ENCODE results near the gene PHACTR2.

PHACTR2 gene

DNA sequence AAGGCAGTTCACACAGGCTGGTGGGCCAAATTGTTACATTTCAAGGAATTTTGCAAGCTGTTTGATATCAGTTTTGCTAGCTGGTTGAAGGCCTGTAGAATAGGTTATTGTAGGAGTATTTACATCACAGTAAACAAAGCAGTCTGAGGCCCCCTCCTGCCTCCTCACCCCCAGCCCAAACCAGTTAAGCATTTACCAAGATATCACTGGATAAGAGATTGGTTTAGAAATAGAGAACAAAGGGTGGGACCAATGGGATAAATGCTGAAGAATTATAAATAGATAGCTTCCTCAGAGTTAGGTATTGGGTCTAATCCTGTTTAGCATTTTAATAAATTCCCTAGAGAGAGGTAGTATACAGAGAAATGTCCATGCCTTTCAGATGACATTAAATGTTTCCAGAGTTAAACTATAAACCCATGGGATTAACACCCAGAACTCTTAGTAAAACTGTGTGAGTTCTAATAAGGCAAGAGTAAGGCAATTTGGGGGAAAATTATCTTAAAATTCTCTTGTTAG lies 2.3 kb upstream of the PHACTR2 start:
- no peak for DNase-seq (ENCODE audit: low read depth)

DNA sequence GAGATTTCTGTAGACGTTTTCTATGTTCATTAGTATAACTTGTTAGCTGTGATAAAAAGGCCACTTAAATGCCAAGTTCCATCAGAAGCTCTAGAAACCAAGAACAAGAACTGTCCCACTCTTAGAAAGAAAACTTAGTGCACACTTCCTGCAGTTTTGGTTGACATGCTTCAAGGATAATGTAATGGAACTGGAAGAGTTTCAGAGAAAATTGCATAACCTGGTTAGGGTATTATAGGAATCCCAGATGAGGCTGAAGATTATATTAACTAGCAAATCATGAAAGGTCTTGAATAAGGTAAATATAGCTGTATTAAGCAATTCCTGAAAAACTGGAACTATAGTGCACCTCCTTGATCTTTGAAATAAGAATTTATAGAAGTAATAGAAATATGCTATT lies 1.8 kb upstream of the PHACTR2 start:
- no peak for DNase-seq (ENCODE audit: low read depth)

DNA sequence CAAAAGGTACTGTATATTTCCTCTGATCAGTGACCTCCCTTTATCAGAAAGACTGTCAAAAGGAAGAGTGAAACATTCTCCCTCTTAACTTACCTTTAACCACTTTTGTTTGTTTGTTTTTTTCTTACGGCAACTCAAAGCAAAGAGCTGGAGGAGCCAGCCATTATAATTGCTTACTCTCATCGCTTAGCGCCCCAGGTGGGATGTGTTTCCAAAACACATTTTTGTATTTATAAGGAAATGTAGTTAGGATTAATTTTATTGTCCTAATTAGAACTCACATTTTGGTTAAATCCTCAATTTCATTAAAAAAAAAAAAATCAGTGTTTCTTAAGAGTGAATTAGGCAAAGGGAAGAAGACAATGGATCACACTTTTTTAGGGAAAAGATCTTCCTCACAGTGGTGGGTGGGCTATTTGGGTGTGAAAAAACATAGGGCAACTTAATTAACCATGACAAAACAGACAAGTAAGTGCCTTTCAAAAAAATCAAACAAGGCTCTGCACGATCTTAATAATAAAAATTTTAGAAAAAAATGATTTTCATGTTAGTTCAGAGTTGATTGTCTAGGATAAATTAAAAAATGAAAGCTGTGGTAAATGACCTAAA lies 1.2 kb upstream of the PHACTR2 start:
- DNase-seq (ENCODE audit: low read depth): no peak

DNA sequence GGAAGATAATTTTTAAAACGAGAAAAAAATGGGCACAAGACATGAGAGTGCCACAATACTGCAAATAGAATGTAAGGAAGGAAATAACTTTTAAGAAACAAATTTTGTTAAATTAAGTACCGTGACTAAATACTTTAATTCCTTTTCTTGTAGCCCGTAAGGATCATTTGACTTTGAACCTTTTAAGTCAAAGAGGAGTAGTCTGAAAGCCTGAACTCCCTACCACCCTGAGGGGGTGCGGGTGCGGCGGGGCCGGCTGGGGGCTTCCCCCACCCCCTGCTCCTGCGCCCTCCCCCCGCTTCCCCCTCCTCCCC lies 231 bp upstream of the PHACTR2 start:
- DNase-seq (ENCODE audit: low read depth): no peak

DNA sequence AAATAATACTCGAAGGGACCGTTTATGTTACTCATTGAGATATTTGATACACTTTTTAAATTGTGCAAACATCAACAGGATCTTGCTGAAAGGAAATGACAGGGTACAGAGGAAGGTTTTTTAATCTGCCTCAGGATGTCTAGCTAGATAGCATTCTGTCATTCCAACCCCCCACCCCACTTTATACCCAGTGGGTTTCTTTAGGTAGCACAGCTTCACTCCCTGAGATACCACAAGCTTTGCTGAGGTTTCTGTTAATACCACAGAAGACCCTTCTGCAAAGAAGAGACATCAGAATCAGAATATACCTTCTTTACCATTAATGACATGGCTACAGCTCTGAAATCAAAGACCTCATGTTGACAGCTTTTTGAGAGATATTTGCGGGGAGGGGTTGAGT lies 1.3 kb downstream of the PHACTR2 start:
- no peak for DNase-seq (ENCODE audit: low read depth)

DNA sequence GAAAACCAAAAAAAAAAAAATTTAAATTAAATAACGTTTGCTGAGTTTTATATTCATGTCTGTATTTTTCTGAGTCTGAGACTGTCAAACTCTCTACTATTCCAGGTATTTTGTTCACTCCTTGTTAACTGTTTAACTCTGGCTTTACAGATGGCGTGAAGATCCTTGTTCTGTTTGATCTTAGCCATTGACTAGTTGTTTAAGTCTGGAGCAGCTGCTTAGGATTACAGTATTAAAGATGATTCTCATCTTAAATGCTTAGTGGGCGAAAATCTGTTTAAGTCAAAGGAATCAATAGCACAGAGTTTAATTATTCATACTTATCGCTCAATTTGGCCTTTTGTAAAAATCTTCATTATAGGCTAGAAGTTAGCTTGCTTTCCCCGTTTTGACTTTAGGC lies 2.4 kb downstream of the PHACTR2 start:
- DNase-seq (ENCODE audit: low read depth): no peak

DNA sequence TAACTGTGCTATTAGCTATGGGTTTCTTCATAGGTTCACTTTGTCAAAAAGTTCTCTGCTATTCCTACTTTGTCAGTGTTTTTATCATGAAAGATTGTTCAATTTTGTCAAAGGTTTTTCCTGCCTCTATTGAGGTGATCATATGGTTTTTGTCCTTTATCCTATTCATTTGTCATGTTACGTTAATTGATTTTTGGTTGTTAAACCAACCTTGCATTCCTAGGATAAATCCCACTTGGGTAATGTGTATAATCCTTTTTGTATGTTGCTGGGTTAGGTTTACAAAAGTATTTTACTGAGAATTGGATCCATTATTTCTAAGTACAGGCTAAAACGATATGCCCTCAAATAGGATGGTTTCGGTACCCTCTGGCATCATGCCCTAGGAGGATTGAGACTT lies 5.0 kb downstream of the PHACTR2 start:
- DNase-seq (ENCODE audit: low read depth): no peak

DNA sequence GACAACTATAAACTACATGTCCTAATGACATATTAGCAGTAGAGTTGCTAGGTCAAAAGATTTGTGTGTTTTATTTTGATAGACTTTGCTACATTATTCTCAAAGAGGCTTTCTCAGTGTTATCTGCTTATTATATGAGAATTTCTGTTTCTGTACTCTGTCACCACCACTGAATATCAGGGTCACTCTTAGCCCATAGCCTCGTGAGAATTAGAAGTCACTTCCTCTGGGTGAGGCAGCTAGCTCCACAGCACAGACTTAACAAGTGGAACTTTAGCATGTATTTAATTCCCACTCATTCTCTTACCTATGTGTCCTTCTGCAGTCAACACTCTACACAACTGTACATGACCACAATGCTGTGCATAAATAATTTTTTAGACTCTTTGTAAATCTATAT lies 6.7 kb downstream of the PHACTR2 start:
- no peak for DNase-seq (ENCODE audit: low read depth)

DNA sequence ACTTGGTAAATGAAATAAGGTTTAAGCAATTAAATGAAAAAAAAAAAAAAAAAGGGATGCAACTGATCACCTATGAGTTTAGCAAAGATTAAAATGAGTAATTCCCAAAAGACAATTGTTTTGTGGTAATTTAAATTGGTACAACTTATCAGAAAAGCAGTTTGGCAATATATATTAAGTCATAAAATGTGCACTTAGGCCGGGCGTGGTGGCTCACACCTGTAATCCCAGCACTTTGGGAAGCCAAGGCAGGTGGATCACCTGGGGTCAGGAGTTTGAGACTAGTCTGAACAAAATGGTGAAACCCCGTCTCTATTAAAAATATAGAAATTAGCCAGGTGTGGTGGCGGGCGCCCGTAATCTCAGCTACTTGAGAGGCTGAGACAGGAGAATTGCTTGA lies 7.9 kb downstream of the PHACTR2 start:
- no peak for DNase-seq (ENCODE audit: low read depth)

DNA sequence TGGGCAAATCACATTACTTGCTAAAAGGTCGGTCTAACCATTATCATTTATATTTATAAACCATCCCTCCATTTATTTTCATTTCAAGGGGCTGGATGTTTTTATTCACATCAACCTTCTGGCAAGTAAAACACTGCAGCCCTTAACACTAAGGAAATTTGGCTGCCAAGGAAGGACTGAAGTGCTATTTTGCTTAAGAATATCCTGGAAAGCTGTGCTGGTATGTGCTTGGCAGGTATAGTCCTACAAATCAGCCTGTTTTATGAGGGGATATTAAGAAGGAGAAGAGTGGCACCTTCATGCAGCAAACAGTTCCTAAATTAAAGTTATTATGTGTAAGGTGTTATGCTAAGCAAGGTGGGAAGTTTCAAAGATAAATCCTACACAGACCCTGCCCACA lies 9.8 kb downstream of the PHACTR2 start:
- DNase-seq (ENCODE audit: low read depth): no peak

DNA sequence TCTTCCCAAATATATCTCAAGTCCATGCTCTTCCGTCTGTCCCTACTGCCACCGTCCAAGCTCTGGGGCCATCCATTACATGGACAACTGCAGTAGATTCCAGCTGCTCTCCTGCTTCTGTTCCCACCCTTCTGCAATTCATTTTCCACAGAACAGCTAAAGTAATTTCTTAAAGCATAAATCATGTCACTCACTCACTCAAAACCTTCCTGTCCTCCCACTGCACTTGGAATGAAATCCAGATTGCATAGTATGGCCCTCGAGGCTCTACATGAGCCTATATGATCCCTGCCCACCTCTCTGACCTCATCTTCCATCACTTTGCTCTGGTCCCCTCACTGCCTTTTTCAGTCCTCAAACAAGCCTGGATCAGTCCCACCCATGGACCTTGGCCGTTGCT lies 10.9 kb downstream of the PHACTR2 start:
- no peak for DNase-seq (ENCODE audit: low read depth)

DNA sequence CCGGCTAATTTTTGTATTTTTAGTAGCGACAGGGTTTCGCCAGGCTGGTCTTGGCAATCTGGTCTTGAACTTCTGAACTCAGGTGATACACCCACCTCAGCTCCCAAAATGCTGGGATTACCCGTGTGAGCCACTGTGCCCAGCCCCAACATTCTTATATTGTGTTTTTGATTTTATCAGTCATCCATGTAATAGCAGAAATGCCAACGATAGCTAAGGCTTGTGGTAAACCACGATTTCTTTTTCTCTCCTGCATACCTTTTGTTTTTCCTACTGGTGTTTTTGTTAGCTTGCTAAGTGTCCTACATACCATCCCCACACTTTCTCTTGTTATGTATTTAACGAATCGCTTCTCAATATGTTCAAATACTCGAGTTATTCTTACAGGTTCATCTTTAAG lies 12.1 kb downstream of the PHACTR2 start:
- DNase-seq (ENCODE audit: low read depth): no peak

DNA sequence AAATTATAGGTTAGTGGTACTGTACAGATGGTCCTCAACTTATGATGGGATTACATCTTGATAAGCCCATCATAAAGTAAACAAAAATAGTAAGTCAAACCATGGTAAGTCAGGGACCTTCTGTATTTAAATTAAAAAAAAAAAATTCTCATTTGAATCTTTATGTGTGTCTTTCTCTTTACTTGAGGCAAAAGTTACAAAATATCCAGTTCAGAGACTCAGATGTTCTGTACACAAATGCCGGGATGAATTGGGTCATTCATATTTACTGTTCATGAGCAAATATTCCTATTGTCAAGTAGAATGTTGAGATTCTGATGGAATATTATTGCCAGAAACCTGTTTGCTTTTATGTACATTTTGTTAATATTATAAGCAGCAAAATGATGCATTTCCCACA lies 13.4 kb downstream of the PHACTR2 start:
- DNase-seq (ENCODE audit: low read depth): no peak

DNA sequence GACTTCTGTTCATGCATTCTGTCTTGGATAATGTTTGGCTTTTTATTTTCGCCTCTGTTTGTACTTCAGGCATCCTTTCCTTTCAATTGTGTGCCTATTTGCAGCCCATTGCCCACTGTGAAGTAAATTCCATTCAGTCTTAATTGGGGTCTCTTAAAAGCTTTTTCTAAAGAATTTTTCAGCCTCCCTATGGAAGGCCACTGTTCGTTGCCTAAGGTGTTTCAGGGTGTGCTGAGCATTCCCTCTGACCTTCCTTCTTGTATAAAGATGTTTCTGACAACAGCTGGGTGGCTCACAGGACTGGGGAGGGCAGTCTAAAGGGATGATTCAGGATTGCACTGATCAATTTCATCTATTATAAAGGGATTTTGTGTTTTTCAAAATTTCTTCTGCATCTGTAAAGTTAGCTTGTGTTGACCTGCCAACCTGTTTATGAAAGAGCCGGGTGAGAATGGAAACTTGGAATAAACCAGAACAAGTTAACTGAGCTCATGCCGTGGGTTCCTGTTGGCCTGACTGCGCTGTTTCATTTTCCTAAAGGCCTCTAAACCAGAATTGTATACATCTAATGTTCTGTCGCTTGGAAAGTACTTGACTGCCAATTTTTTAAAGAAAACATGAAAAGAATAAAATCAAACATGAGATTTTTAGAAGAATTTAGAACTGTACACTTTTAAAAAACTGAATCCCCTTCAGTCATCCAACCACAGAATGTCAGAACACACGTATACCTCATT lies 14.3 kb downstream of the PHACTR2 start:
- DNase-seq (ENCODE audit: low read depth): no peak

DNA sequence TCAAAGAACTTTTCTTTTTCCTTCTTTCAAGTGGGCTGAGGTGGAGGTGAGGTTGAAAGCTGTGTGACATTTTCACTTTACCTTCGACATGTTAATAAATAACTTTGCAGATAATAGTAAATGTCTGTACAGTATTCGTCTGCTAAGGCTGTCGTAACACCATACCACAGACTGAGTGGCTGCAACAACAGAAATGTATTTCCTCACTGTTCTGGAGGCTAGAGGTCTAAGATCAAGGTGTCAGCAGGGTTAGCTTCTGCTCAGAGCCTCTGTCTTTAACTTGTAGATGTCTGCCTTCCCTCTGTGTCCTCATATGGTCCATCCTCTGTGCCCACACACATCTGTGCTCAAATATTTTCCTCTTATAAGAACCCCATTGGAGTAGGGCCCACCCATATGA lies 14.9 kb downstream of the PHACTR2 start:
- no peak for DNase-seq (ENCODE audit: low read depth)

DNA sequence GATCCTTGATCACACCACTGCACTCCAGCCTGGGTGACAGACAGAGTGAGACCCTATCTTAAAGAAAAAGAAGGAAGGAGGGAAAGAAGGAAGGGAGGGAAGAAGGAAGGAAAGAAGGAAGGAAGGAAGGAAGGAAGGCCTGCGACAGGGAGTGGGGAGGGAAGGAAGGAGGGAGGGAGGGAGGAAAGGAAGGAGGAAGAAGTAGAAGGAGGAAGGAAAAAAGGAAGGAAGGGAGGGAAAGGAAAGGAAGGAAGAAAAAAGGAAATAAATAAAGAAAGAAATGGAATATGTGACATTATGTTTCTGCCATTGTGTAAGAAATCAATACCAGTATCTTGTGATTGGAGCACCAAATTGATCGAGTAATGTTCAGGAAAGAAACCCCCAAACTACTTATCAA lies 16.2 kb downstream of the PHACTR2 start:
- DNase-seq (ENCODE audit: low read depth): no peak

DNA sequence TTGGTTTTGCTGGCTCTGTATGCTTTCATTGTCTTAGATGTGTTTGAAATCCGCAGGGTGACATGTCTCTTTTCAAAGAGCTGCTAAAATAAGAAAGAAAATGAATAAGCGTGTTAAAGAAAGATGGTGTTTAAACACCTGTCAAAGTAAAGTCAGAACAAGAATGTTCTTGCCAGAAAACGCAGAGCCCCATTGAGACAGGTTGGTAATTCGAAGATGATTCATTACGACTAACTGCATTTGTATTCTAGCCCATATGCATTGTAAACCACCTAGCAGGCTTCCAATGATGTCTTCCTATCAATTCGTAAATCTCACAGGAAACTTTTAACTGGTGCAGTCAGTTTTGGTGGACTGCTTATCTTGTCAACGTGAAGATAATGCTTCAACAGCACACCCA lies 16.8 kb downstream of the PHACTR2 start:
- no peak for DNase-seq (ENCODE audit: low read depth)

DNA sequence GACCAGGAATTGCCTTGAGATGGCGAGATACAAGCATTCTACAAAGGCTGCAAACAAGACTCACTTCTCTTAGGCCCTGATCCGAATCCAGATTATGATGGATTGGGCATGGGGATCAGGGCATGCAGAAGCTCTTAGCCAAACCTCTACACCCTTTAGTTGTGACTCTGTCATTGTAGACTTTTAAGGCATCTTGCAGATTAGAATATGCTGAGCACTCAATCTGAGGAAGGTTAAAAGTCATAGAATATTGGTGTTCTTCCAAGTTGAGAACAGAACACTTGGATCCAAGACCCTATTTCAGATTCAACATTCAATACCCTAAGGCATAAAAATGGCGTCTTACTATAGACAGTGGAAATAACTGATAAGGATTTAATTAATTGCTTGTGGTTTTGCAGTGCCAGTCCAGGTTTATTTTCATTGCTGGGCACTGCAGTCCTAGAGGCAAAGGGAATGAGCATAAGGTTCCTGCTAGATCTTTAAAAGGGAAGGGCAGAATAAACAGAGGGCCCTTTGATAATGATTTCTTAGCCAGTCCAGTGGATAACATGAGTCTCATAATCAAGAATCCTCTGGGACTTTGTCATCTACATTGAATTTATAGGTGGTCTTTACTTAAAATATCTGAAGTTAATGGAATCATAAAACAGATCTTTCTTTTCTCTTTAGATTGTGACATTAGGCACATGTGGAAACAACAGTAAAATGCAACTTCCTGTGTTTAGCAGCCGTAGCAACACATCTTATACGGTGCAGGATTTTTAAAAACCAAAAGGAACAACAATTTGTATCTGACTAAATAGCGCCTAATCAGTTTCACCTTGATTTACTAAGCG lies 17.6 kb downstream of the PHACTR2 start:
- no peak for DNase-seq (ENCODE audit: low read depth)

DNA sequence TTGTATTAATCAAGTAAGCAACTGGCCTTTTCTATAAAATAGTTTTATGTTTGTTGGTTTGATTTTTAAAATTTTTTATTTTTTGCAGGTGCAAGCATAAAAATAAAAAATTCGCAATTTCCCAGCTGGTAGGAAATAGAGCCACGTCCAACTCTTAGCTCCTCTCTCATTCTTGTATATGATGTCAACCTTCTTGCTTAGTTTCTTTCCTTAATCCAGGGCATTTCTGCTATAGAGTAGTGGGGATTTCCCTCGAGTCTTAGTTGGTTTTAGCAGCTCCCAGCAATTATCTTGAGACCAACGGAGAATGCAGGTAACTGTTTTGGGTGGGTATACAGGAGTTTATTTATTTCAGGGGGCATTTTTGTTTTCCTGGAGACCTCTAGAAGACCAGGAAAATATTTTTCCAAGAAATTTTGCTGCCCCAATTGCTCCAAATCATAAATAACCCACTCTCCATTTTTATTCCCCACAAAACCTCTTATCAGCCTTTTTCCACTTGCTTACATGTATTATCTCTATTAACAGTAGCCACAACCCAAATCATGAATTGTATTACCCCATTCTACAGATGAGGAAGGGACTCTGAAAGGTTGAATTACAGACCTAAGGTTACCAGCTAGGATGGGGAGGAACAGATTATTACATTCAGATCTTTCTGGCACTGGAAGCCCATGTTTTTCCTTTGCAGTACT lies 18.4 kb downstream of the PHACTR2 start:
- DNase-seq (ENCODE audit: low read depth): no peak

DNA sequence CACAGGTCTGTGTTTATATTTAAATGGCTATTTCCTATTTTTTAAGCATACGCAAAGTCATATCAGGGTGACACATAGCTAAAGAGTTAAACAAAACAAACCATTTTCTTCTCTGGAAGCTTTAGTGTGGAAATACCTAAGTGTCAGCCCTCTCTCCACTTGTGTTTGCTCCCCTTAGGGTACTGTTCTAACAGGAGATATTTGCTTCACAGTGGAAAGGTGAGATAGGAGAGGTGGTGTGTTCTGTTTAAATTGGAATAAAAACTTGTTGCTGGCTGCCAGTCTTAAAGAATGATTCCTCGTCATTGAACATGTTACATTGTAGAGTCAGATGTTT lies 18.9 kb downstream of the PHACTR2 start:
- DNase-seq (ENCODE audit: low read depth): no peak

DNA sequence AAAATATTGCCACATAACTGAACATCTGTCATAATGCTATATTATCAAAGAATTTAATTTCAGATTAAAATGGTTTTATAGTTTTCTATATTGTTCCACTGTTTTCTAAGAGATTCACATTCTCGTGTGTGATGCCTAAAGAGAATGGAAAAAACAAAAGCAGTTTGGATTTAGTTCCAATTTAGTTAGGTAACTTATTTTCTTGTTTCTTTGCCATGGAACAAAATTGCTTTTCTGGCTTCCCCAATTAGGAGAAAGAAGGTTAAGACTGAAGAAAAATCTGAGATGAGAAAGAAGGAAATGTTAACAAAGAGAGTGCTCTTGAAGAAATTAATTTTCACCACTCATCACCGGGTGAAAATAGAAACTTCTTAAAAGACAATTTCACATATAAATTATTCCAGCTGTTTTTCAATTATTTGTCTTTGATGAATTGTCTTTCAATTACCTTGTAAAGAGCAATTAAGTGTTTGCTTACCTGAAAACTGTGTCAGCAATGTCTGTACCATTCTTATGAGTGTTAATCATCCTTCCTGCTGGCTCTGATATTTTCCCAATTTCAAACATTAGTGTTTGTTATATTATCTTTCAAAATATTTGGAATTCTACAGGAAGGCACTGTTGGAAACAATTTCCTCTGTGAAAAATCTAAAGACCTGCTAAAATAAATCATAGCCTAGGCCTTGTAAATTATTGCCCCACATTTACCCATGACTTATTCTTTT lies 19.5 kb downstream of the PHACTR2 start:
- no peak for DNase-seq (ENCODE audit: low read depth)

DNA sequence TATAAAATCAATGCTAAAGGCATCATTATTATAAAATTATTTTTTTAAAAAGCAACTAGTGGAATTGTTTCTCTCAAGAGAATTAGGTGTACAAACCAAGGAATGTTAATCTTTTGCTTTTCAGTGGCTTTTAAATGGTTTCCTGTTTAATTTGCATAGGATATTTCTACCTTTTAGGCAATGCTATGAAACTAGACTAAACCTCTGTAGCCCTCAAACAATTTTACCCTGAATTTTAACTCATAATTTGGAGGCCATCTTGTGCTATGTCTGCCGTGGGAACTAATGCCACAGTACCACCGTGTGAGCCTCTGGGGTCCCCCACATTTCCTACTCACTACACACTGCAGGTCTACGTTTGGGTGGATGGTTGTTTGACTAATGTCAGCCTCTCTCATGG lies 20.6 kb downstream of the PHACTR2 start:
- no peak for DNase-seq (ENCODE audit: low read depth)
